ENCODE data around the gene MMP2.

DNA sequence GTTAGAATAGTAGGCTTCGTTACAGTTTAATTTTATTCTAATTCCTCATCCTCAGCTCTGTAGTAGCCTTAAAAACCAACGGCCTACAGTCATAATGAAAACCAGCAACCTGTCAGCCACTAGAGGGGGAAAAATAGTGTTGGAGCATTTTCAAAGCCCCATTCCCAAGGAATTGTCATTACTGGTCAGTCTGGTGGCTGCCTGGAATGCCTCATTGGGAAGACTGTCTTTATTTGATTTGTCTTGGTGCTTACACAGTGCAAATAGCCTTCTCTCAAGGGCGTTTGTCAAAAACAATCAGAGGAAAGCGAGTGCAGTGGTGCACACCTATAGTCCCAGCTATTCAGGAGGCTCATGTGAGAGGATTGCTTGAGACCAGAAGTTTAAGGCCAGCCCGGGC, 34.6 kb downstream of the MMP2 start:
- TF ChIP-seq POLR2A (IDR thresholded peaks at IDR 0.05; ENCODE audit: low read length) (no peak), GATA1 (IDR thresholded peaks at IDR 0.05; ENCODE audit: low read depth, low read length) (no peak)
